Pancreas (tissue), 10 donors: ENCODE data around the gene ABCB8. TPM values are rescaled to one million over a fixed set of nuclear protein-coding genes. Genes with fewer than 3 reads are reported as not detected.
A peak's percentile ranks its signal among the peaks of the same experiment; 100 is the strongest.

Source experiments
- ATAC-seq, 4 donors: fragments of 200-7000 bp; cut with Tn5 transposase; one replicate each; pipeline versions ENCODE4 v1.8.0 to v1.9.1; 2020; ENCODE audit warnings: mild to moderate bottlenecking in 4 of 4, moderate library complexity in 4 of 4
- DNase-seq, 6 donors: peaks; one replicate each; pipeline ENCODE4 v3.0.0-alpha.2; 2020
- FAIRE-seq: peaks from 2 replicates; lab custom pipeline; 2012; peaks lifted over from hg19 to GRCh38; lab: Jason Lieb, UNC
- H3K27ac ChIP-seq, 4 donors: fragments of 200-600 bp; sonication (generic); 1 replicate in 3 of 4; 2 replicates in 1 of 4; pipeline versions ENCODE4 v1.5.0 to v1.8.0; 2020
- H3K27me3 ChIP-seq, 4 donors: fragments of 200-600 bp; one replicate each; pipeline ENCODE4 v1.8.0; 2021
- H3K36me3 ChIP-seq, 3 donors: fragments of 200-600 bp; sonication (generic) in 1 of 3; one replicate each; pipeline versions ENCODE4 v1.5.0 to v1.8.0; 2020 to 2021
- H3K4me1 ChIP-seq, 3 donors: fragments of 200-600 bp; one replicate each; pipeline ENCODE4 v1.8.0; 2021
- H3K4me3 ChIP-seq, 4 donors: fragments of 200-600 bp; sonication (generic) in 2 of 4; one replicate each; pipeline versions ENCODE4 v1.5.0 to v1.8.0; 2020 to 2021
- H3K9me3 ChIP-seq, 4 donors: fragments of 200-600 bp; one replicate each; pipeline ENCODE4 v1.8.0; 2021
- WGBS, 2 donors: extraction: QIAGEN DNeasy Blood & Tissue Kit; methylation state at CpG; one replicate each; pipeline ENCODE4 v1.1.7; 2013; 5-methylcytosine and 5-hydroxymethylcytosine counted together
- intact Hi-C, 3 donors: fragments of 100-400 bp; cut with DNase I; formaldehyde crosslinking; loops; one replicate each; pipeline versions ENCODE4 v1.11.1 to v1.14.2; 2022
- polyA plus RNA-seq, 2 donors: library from polyadenylated mRNA; stranded (reverse); fragments of 200-250 nt; gene quantifications; one replicate each; pipeline ENCODE4 v1.2.3, GENCODE V29; 2013
- total RNA-seq, 6 donors: library from RNA; stranded (reverse); fragmentation: NEBNext Ultra II Directional in 4 of 6; extraction: Animal tissue kit (Norgen Biotek cat#: 25700) in 4 of 6; gene quantifications; one replicate each; pipeline versions ENCODE4 v1.2.1 to v1.2.4, GENCODE V29; 2021 to 2023
- TF ChIP-seq, protein P1 (sequence below), 4 donors: fragments of 200-600 bp; sonication (generic) in 3 of 4; IDR thresholded peaks; one replicate each; pipeline versions ENCODE4 v1.5.0 to v1.8.0; 2021; ENCODE audit warnings: antibody characterized with exemption in 4 of 4
- donor health status: healthy with polysubstance abuse.
- donor health status: DM: no; HTN: no; CAD: no; lungs with moderate emphysema.
- donor health status: DM: no; HTN: no; CAD: no.
- donor health status: control.
- donor health status: control.
- donor health status: Bipolar disorder and iron deficiency.
- donor health status: DM: yes; HTN: yes; CAD: no.
- donor health status: DM: no; HTN: no; CAD: no.
- donor health status: DM: no; HTN: no; CAD: no.
- donor health status: DM: yes; HTN: yes; CAD: no.

ABCB8 gene
- total and polyA plus RNA-seq, 8 donors = 6.1 to 29.0 (median 12.7) TPM

DNA sequence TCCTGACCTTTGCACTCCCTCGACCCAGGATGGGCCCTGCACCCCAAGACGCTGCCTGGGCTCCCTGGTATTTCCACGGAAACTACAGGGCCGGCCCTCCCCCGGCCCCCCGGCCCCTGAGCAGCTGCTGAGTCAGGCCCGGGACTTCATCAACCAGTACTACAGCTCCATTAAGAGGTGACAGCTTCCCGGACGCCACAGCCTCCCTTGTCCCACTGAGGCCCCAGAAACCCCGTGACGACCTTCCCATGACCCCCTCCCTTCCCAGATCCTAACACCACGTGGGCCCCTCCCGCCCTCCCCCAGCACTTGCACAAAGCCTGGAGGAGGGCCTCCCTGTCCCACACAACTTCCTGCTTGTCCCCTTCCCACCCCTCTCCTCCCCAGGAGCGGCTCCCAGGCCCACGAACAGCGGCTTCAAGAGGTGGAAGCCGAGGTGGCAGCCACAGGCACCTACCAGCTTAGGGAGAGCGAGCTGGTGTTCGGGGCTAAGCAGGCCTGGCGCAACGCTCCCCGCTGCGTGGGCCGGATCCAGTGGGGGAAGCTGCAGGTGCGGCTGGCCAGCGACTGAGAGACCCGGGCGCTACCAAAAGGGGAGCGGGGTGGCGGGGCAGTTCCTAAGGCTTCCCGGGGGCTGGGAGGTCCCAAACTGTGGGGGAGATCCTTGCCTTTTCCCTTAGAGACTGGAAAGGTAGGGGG lies 31.7 kb upstream of the ABCB8 start:
- ATAC-seq = no peak
- peak in 1 of 6 donors; percentile 57 for DNase-seq
- no peaks in the 10 kb centered on the region for H3K9me3 ChIP-seq
- no peak overlapping the region for H3K4me3 ChIP-seq
- H3K27ac ChIP-seq = no peak overlapping the region
- no peaks in the 10 kb centered on the region for H3K27me3 ChIP-seq
- intact Hi-C loops = loop anchor here in 1 of 3 donors (10.0 kb wide), 1 partner anchor 102 kb away; no protein-coding TSS in a partner anchor
- WGBS, 2 donors = 39 to 40% methylated on average over 30 to 31 of the region's 31 CpGs
- TF ChIP-seq, protein P1, sequence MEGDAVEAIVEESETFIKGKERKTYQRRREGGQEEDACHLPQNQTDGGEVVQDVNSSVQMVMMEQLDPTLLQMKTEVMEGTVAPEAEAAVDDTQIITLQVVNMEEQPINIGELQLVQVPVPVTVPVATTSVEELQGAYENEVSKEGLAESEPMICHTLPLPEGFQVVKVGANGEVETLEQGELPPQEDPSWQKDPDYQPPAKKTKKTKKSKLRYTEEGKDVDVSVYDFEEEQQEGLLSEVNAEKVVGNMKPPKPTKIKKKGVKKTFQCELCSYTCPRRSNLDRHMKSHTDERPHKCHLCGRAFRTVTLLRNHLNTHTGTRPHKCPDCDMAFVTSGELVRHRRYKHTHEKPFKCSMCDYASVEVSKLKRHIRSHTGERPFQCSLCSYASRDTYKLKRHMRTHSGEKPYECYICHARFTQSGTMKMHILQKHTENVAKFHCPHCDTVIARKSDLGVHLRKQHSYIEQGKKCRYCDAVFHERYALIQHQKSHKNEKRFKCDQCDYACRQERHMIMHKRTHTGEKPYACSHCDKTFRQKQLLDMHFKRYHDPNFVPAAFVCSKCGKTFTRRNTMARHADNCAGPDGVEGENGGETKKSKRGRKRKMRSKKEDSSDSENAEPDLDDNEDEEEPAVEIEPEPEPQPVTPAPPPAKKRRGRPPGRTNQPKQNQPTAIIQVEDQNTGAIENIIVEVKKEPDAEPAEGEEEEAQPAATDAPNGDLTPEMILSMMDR (IDR thresholded peaks at IDR 0.05) = no peak
- no peaks in the 10 kb centered on the region for H3K4me1 ChIP-seq
- H3K36me3 ChIP-seq = no peaks in the 10 kb centered on the region
- no peak for FAIRE-seq

DNA sequence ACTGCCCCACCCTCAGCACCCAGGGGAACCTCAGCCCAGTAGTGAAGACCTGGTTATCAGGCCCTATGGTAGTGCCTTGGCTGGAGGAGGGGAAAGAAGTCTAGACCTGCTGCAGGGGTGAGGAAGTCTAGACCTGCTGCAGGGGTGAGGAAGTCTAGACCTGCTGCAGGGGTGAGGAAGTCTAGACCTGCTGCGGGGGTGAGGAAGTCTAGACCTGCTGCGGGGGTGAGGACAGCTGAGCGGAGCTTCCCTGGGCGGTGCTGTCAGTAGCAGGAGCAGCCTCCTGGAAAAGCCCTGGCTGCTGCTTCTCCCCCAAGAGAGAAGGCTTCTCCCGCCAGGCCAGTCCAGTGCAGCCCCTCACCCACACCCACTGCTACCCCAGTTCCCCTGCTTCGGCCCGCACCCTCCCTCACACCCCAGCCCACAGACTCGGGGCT lies 31.2 kb upstream of the ABCB8 start:
- WGBS, 2 donors = 82 to 94% methylated on average over 5 to 8 of the region's 8 CpGs
- TF ChIP-seq, protein P1 (IDR thresholded peaks at IDR 0.05) = no peak
- Histone ChIP-seq H3K27ac (no peak overlapping the region), H3K9me3 (no peaks in the 10 kb centered on the region), H3K4me3 (no peak overlapping the region), H3K36me3 (no peaks in the 10 kb centered on the region), H3K27me3 (no peaks in the 10 kb centered on the region), H3K4me1 (no peaks in the 10 kb centered on the region)
- intact Hi-C loops = loop anchor here in 1 of 3 donors (10.0 kb wide), 1 partner anchor 102 kb away; no protein-coding TSS in a partner anchor
- no peak for ATAC-seq
- DNase-seq = peak in 1 of 6 donors; percentile 47
- no peak for FAIRE-seq

DNA sequence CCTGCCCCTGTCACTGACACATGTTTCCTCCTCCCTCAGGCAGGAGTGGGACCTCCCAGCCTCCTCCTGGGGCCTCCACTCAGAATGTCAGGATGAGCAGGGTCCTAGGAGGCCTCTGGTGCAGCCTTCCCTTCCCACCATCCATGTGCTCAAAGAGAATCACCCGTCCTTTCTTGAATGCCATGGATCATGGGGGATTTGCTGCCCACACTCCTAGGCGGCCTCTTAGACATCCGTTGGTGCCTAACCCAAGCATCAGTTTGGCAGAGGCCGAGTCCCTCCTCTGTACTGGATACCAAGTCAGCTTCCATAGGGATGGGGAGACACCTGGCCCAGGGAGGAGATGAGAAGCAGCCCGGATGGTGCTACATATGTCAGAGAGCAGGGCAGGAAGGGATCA lies 30.4 kb upstream of the ABCB8 start:
- Histone ChIP-seq H3K27ac (no peak overlapping the region), H3K4me1 (no peaks in the 10 kb centered on the region), H3K36me3 (no peaks in the 10 kb centered on the region), H3K4me3 (no peak overlapping the region), H3K9me3 (no peaks in the 10 kb centered on the region), H3K27me3 (no peaks in the 10 kb centered on the region)
- DNase-seq = peak in 1 of 6 donors; percentile 20
- WGBS, 2 donors = 69 to 84% methylated on average over 5 of the region's 5 CpGs
- ATAC-seq = no peak
- intact Hi-C loops = loop anchor here in 1 of 3 donors (10.0 kb wide), 1 partner anchor 103 kb away; no protein-coding TSS in a partner anchor
- TF ChIP-seq, protein P1 (IDR thresholded peaks at IDR 0.05) = no peak
- FAIRE-seq = no peak

DNA sequence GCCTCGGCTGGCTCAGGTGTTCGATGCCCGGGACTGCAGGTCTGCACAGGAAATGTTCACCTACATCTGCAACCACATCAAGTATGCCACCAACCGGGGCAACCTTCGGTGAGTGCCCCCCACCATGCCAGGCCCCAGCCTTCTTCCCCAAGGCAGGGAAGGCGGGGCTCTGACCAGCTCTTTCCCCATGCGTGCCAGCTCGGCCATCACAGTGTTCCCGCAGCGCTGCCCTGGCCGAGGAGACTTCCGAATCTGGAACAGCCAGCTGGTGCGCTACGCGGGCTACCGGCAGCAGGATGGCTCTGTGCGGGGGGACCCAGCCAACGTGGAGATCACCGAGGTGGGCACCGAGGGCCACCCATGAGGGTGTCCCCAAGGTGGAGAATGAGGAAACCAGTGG lies 29.9 kb upstream of the ABCB8 start:
- Histone ChIP-seq H3K27ac (no peak overlapping the region), H3K36me3 (no peaks in the 10 kb centered on the region), H3K4me3 (no peak overlapping the region), H3K9me3 (no peaks in the 10 kb centered on the region), H3K27me3 (no peaks in the 10 kb centered on the region), H3K4me1 (no peaks in the 10 kb centered on the region)
- DNase-seq (peak in 1 of 6 donors; percentile 63), ATAC-seq (no peak), FAIRE-seq (no peak)
- intact Hi-C loops = loop anchor here in 1 of 3 donors (10.0 kb wide), 1 partner anchor 104 kb away; no protein-coding TSS in a partner anchor
- TF ChIP-seq, protein P1 (IDR thresholded peaks at IDR 0.05) = no peak
- 71 to 85% methylated on average over 20 of the region's 20 CpGs for WGBS, 2 donors

DNA sequence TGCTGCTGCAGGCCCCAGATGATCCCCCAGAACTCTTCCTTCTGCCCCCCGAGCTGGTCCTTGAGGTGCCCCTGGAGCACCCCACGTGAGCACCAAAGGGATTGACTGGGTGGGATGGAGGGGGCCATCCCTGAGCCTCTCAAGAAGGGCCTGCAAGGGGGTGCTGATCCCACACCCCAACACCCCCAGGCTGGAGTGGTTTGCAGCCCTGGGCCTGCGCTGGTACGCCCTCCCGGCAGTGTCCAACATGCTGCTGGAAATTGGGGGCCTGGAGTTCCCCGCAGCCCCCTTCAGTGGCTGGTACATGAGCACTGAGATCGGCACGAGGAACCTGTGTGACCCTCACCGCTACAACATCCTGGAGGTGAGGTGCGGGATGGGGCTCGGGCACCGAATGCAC lies 29.2 kb upstream of the ABCB8 start:
- TF ChIP-seq, protein P1 (IDR thresholded peaks at IDR 0.05) = no peak
- FAIRE-seq (no peak), DNase-seq (peak in 1 of 6 donors; percentile 60), ATAC-seq (no peak)
- intact Hi-C loops = loop anchor here in 1 of 3 donors (10.0 kb wide), 1 partner anchor 104 kb away; no protein-coding TSS in a partner anchor
- Histone ChIP-seq H3K9me3 (no peaks in the 10 kb centered on the region), H3K36me3 (no peaks in the 10 kb centered on the region), H3K27ac (no peak overlapping the region), H3K27me3 (no peaks in the 10 kb centered on the region), H3K4me1 (no peaks in the 10 kb centered on the region), H3K4me3 (no peak overlapping the region)
- 75 to 84% methylated on average over 12 of the region's 12 CpGs for WGBS, 2 donors
